NCI-H345 treated with DMSO at 0.1 percent for 48 hours (cell line): ENCODE measurements around the gene RNF32.
"Not testable (repeated sequence)": the region's sequence is repeated elsewhere in the genome, so short reads cannot be mapped to it uniquely, and the experiment has no call there.

ENCODE experiments used
- DNase-seq: peaks from one replicate; lab custom pipeline; 2025; ENCODE audit not compliant: unreplicated experiment; lab: John Stamatoyannopoulos, UW

RNF32 gene

GRCh38 chr7:156614434-156615264, 25.9 kb upstream of the RNF32 start:
- no peak for DNase-seq

GRCh38 chr7:156616269-156617202, 24.0 kb upstream of the RNF32 start:
- DNase-seq = no peak

DNA sequence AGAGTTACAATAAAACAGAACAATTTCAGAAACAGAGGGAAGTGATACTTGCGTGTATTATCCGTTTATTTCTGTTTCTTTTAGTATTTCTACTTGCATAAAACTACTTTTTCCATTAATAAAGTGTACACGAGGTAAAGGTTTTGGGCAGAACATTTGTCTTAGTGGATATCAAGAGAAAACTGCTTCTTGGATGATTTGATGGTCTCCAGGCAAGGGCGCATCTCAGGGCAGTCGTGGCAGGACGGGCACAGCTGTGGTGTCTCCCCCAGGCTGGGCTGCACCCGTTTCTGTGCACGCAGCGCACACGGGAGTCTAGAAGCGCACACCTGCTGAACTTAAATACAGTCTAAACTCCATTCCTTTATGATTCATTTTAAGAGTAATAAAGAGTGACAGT, 23.4 kb upstream of the RNF32 start:
- DNase-seq = no peak

- DNase-seq = no peak
Measured at GRCh38 chr7:156618078-156618779, 22.3 kb upstream of the RNF32 start.

DNA sequence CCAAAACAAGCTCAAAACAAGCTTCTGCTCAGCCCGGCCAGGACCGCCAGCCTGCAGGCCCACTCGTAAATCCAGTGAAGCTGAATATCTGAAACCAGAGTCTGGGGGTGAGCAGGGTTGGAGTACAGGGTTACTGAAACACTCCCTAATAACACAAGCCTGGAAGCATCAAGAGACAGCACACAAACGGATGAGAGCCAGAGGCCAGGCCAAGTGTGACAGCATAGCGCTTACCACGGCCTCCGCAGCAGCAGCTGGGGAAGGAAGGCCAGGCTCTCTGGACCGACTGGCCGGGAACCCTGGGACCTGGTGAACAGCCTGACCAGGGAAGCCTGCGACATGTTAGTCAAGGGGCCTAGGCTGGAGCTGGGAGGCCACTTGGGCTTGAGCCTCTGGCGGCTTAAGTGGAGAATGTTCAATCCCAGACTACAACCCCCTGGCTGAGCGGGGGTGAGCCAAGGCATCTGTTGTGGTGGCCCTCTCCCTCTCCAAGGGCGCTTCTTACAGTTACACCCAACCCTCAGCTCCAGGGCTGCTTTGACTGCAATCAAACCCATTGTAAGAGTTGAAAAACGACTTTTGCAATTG, 21.7 kb upstream of the RNF32 start:
- DNase-seq = no peak

- not testable (repeated sequence) for DNase-seq
Measured at GRCh38 chr7:156619488-156620290, 20.9 kb upstream of the RNF32 start.

- DNase-seq = no peak
Measured at GRCh38 chr7:156620291-156620675, 20.3 kb upstream of the RNF32 start.

GRCh38 chr7:156621652-156622051, 18.9 kb upstream of the RNF32 start:
- no peak for DNase-seq

DNA sequence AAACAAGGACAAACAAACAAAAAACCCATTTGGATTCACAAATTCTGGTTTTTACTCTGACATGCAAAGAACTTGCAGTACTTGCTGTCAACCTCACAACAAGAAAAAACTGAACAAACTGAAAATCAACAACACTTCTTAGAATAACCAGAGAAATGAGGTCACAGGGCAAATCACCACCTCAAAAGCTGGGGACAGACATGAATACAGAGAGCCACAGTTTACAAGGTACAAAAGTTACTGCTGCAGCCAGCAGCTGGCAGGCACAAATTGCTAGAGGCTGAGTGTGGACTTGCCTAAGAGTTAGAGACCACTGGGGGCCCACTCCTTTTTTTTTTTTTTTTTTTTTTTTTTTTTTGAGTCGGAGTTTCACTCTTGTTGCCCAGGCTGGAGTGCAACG, 15.0 kb upstream of the RNF32 start:
- DNase-seq = no peak

DNA sequence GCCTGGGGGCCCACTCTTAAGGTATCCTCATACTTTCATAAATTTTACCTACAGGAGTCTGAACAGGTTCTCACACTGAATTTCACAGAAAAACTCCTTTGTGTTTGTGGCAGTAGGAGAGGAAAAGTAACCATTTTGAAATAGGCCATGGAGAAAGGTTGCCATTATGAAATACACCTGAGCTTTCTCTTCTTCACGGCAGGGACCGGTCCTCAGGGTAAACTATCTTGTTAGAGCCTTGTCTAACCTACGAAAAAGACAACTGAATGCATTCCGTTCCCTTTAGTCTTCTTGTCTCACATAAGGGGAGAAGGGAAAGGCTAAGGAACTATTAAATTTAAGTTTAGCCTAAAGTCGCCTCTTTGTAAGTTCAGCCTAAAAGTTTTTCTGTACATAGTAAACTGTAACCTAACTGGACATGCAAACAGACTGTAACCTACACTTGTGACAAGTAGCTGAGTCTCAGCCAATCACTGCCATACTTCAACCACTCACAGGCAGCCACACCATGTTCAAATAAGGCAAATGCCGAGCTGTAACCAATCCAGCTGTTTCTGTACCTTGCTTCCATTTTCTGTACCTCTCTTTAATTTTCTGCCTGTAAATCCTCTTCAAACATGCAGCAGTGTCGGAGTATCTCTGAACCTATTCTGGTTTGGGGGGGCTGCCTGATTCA, 14.2 kb upstream of the RNF32 start:
- no peak for DNase-seq

GRCh38 chr7:156628562-156628961, 12.0 kb upstream of the RNF32 start:
- DNase-seq = no peak

DNA sequence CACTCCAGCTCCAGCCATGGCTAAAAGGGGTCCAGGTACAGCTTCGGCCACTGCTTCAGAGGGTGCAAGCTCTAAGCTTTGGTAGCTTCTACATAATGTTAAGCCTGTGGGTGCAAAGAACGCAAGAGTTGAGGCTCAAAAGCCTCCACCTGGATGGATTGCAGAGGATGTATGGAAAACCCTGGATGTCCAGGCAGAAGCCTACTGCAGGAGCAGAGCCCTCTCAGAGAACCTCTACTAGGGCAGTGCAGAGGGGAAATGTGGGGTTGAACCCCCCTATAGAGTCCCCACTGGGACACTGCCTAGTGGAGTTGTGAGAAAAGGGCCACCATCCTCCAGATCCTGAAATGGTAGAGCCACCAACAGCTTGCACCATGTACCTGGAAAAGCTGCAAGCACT, 10.7 kb upstream of the RNF32 start:
- DNase-seq = no peak

- DNase-seq = no peak
Measured at GRCh38 chr7:156634117-156634516, 6.5 kb upstream of the RNF32 start.

- DNase-seq = no peak
Measured at GRCh38 chr7:156635529-156636385, 4.8 kb upstream of the RNF32 start.

DNA sequence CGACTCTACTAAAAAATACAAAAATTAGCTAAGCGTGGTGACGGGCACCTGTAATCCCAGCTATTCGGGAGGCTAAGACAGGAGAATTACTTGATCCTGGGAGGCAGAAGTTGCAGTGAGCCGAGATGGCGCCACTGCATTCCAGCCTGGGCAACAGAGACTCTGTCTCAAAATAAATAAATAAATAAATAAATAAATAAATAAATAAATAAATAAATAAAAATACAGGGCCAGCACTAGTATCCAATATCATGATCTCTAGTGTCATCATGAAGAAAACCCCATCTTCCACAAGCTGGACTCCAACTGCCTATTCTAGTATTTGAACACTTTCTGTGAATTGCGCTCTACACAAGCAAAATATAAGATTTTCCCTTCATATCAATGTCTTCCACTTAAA, 3.5 kb upstream of the RNF32 start:
- not testable (repeated sequence) for DNase-seq

- DNase-seq = no peak
Measured at GRCh38 chr7:156638443-156639077, 2.0 kb upstream of the RNF32 start.

DNA sequence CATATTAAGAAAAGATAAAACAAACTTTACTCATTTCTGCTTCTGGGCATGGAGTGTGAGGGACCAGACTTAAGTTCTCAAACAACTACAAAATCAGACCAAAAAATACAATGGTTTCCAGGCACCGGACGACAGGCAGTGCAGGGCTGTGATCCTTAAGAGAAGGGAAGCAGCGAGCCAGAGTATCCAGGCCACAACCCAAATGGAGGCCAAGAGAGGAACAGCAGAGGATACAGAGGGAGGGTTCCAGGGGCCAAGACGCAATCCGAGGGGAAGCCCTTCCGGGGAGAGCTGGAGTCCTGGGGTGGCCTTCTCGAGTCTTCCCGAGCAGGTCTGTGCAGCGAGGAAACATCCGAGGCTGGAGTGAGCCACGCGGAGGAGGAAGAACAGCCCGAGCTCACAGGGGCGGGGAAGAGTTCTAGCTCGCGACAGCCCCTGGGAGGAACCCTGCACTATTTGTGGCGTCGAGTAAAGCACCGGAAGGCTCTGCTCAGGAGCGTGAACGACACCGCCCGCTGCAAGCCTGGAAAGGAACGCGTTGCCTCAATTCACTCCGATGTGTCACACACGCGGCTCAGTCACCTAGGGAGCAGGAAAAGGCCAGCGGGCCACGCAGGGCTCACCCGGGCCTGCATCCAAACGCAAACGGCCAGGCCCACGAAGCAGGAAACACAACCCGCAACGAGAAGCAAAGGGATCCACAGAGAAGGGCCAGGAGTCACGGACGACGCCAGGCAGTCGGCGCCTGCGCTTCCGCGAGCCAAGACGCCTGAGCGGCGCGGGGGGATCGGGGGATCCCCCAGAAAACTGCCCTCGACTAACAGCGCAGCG, 933 bp upstream of the RNF32 start:
- DNase-seq = no peak
